HepG2 (cell line): Measurements from ENCODE around the gene INTS4. TPM values are rescaled to one million over a fixed set of nuclear protein-coding genes. Genes with fewer than 3 reads are reported as not detected.
A peak's percentile ranks its signal among the peaks of the same experiment; 100 is the strongest.

Experiments used
- GFI1 ChIP-seq: sonication (generic); formaldehyde crosslinking; IDR thresholded peaks from 2 replicates; pipeline ENCODE4 v1.5.0; 2020; ENCODE audit warnings: missing genetic modification reagents, mild to moderate bottlenecking, borderline replicate concordance
- HES4 ChIP-seq: sonication (generic); formaldehyde crosslinking; IDR thresholded peaks from 2 replicates; pipeline ENCODE4 v1.9.0; 2021; ENCODE audit warnings: mild to moderate bottlenecking, missing genetic modification reagents, borderline replicate concordance
- HMG20A ChIP-seq: IDR thresholded peaks from 2 replicates; pipeline ENCODE4 v1.6.1; 2016; ENCODE audit warnings: borderline replicate concordance
- IKZF4 ChIP-seq: sonication (generic); formaldehyde crosslinking; IDR thresholded peaks from 2 replicates; pipeline ENCODE4 v1.5.1; 2020; ENCODE audit warnings: borderline replicate concordance, mild to moderate bottlenecking, low read depth, missing genetic modification reagents; ENCODE audit errors: not compliant biosample characterization
- KDM3A ChIP-seq: IDR thresholded peaks from 2 replicates; pipeline ENCODE4 v1.6.1; 2018; ENCODE audit warnings: low read depth, missing compliant biosample characterization
- MTF1 ChIP-seq: sonication (generic); formaldehyde crosslinking; IDR thresholded peaks from 2 replicates; pipeline ENCODE4 v1.5.0; 2020; ENCODE audit warnings: missing genetic modification reagents
- PLRG1 ChIP-seq: fragments of 450-650 bp; conservative IDR thresholded peaks from 2 replicates; pipeline ENCODE4 v1.6.1; 2016
- PPARG ChIP-seq: conservative IDR thresholded peaks from 2 replicates; pipeline ENCODE4 v1.6.1; 2016; ENCODE audit warnings: missing biosample characterization, missing genetic modification reagents
- ZBTB42 ChIP-seq: sonication (generic); formaldehyde crosslinking; IDR thresholded peaks from 2 replicates; pipeline ENCODE4 v1.5.0; 2020; ENCODE audit warnings: mild to moderate bottlenecking, missing genetic modification reagents
- ZNF30 ChIP-seq: sonication (generic); formaldehyde crosslinking; IDR thresholded peaks from 2 replicates; pipeline ENCODE4 v1.5.0; 2020; ENCODE audit warnings: mild to moderate bottlenecking, missing genetic modification reagents
- ZNF468 ChIP-seq: sonication (generic); formaldehyde crosslinking; IDR thresholded peaks from 2 replicates; pipeline ENCODE4 v1.8.0; 2022; ENCODE audit warnings: mild to moderate bottlenecking, moderate library complexity, missing genetic modification reagents
- ZNF562 ChIP-seq: sonication (generic); formaldehyde crosslinking; IDR thresholded peaks from 2 replicates; pipeline ENCODE4 v1.8.0; 2022; ENCODE audit warnings: missing genetic modification reagents, borderline replicate concordance
- ZNF563 ChIP-seq: sonication (generic); formaldehyde crosslinking; IDR thresholded peaks from 2 replicates; pipeline ENCODE4 v1.8.0; 2022; ENCODE audit warnings: mild to moderate bottlenecking, moderate library complexity, missing genetic modification reagents
- ZNF570 ChIP-seq: sonication (generic); formaldehyde crosslinking; IDR thresholded peaks from 2 replicates; pipeline ENCODE4 v1.4.0; 2020; ENCODE audit warnings: mild to moderate bottlenecking, missing genetic modification reagents, borderline replicate concordance
- ZNF652 ChIP-seq: IDR thresholded peaks from 2 replicates; pipeline ENCODE4 v1.6.1; 2016; ENCODE audit warnings: low read depth, borderline replicate concordance
- polyA plus RNA-seq, 8 experiments: library from polyadenylated mRNA; depleted of rRNA in 3 of 8; stranded (reverse) in 7 of 8; unstranded in 1 of 8; fragments of >200 nt; fragmentation: Illumina TruSeq in 4 of 8; extraction: Trizol in 4 of 8; gene quantifications; 2 replicates each; pipeline versions ENCODE4 v1.2.1 to v1.2.3, GENCODE V29; 2011 to 2016; ENCODE audit warnings: low read depth in 4 of 8, missing spikeins in 1 of 8, mixed read lengths in 1 of 8; ENCODE audit not compliant: insufficient read depth in 1 of 8
- total RNA-seq, 5 experiments: library from RNA; depleted of rRNA; stranded (reverse); fragments of >200 nt; fragmentation: Illumina TruSeq; extraction: Trizol; gene quantifications; 2 replicates each; pipeline ENCODE4 v1.2.3, GENCODE V29; 2016; ENCODE audit warnings: low read depth in 1 of 5
- TF ChIP-seq, protein P1 (sequence below): IDR thresholded peaks from 2 replicates; pipeline ENCODE4 v1.6.1; 2016; ENCODE audit warnings: control low read depth
- TF ChIP-seq, protein P2 (sequence below): fragments of 450-650 bp; IDR thresholded peaks from 2 replicates; pipeline ENCODE4 v1.6.1; 2016
- TF ChIP-seq, protein P3 (sequence below): sonication (generic); formaldehyde crosslinking; IDR thresholded peaks from 2 replicates; pipeline ENCODE4 v1.4.0; 2020; ENCODE audit warnings: missing genetic modification reagents
- TF ChIP-seq, protein P4 (sequence below): sonication (generic); formaldehyde crosslinking; IDR thresholded peaks from 2 replicates; pipeline ENCODE4 v1.4.0; 2020; ENCODE audit warnings: mild to moderate bottlenecking, missing genetic modification reagents
- TF ChIP-seq, protein P5 (sequence below): IDR thresholded peaks from 2 replicates; pipeline ENCODE4 v1.6.1; 2016; ENCODE audit warnings: low read depth, borderline replicate concordance

INTS4 gene
- total and polyA plus RNA-seq, 2 of the 13 experiments (the other 11 are each of a cell fraction or from before 2014, with no cell fraction given), result 37.3 to 44.8 TPM

DNA sequence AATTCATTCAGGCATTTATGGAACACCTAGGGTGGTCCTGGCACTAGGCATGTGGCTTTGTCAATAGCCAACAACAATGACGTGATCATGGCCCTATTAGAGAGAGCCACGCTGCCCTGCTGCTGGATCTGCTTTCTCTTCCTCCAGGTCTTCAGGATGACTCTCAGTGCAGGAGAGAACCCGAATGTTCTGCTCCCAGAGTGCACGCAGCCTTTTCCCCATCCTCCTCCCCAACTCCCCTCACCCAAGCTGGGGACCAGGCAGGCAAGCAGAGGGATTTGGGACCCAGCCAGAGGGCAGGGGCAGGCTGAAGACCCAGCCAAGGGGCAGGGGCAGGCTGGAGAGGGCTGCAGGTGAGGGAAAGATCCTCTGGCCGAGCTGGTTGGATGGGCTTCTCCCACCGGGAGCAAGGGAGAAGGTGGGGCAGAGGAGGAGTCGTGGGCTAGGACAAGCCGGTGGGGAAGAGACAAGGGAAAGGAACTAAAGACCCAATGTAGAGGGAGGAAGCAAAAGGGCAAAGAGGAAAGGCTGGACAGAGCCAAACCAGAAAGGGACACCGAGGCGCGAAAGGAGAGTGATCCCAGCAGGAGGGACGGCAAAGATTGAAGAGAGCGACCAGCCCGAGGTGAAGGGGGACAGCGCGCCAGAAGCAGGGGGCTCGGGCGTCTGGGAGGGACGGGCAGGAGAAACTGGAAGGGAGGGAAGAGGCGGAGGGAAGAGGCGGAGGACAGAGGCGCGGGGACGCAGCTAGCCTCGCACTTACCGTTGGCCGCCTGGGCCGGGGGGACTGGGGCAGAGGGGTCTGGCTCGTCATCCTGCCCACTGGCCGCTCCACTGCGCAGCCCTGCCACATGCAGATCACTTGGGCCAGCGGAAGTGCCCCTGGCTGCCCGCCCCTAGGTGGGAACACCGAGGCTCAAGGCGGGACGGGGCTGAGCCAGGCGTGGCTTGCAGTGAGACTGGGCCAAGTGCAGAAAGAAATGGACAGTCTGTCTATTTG lies 28.2 kb upstream of the INTS4 start, which contains the start of gene KCTD14 (continued):
- TF ChIP-seq, protein P1, sequence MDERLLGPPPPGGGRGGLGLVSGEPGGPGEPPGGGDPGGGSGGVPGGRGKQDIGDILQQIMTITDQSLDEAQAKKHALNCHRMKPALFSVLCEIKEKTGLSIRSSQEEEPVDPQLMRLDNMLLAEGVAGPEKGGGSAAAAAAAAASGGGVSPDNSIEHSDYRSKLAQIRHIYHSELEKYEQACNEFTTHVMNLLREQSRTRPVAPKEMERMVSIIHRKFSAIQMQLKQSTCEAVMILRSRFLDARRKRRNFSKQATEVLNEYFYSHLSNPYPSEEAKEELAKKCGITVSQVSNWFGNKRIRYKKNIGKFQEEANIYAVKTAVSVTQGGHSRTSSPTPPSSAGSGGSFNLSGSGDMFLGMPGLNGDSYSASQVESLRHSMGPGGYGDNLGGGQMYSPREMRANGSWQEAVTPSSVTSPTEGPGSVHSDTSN (CRISPR knock-in tag), result no peak
- TF ChIP-seq PPARG (CRISPR knock-in tag) (no peak; the same call in 1 of the 2 replicates), ZNF30 (CRISPR knock-in tag) (no peak), GFI1 (peak; percentile 48; the same call in 1 of the 2 replicates), HMG20A (CRISPR knock-in tag) (no peak), MTF1 (CRISPR knock-in tag) (no peak), KDM3A (CRISPR knock-in tag) (no peak), ZNF563 (CRISPR knock-in tag) (peak; percentile 73; the same call in 1 of the 2 replicates), IKZF4 (CRISPR knock-in tag) (no peak), PLRG1 (no peak), ZNF562 (CRISPR knock-in tag) (no peak), ZBTB42 (no peak), ZNF468 (0 out of 2 replicates have a peak, but pooled peaks have one; percentile 67), ZNF570 (CRISPR knock-in tag) (no peak), ZNF652 (CRISPR knock-in tag) (no peak), HES4 (CRISPR knock-in tag) (no peak)
- TF ChIP-seq, protein P2, sequence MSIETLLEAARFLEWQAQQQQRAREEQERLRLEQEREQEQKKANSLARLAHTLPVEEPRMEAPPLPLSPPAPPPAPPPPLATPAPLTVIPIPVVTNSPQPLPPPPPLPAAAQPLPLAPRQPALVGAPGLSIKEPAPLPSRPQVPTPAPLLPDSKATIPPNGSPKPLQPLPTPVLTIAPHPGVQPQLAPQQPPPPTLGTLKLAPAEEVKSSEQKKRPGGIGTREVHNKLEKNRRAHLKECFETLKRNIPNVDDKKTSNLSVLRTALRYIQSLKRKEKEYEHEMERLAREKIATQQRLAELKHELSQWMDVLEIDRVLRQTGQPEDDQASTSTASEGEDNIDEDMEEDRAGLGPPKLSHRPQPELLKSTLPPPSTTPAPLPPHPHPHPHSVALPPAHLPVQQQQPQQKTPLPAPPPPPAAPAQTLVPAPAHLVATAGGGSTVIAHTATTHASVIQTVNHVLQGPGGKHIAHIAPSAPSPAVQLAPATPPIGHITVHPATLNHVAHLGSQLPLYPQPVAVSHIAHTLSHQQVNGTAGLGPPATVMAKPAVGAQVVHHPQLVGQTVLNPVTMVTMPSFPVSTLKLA, result no peak
- TF ChIP-seq, protein P3, sequence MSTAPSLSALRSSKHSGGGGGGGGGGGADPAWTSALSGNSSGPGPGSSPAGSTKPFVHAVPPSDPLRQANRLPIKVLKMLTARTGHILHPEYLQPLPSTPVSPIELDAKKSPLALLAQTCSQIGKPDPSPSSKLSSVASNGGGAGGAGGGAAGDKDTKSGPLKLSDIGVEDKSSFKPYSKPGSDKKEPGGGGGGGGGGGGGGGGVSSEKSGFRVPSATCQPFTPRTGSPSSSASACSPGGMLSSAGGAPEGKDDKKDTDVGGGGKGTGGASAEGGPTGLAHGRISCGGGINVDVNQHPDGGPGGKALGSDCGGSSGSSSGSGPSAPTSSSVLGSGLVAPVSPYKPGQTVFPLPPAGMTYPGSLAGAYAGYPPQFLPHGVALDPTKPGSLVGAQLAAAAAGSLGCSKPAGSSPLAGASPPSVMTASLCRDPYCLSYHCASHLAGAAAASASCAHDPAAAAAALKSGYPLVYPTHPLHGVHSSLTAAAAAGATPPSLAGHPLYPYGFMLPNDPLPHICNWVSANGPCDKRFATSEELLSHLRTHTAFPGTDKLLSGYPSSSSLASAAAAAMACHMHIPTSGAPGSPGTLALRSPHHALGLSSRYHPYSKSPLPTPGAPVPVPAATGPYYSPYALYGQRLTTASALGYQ, result 0 out of 2 replicates have a peak, but pooled peaks have one; percentile 12
- TF ChIP-seq, protein P4, sequence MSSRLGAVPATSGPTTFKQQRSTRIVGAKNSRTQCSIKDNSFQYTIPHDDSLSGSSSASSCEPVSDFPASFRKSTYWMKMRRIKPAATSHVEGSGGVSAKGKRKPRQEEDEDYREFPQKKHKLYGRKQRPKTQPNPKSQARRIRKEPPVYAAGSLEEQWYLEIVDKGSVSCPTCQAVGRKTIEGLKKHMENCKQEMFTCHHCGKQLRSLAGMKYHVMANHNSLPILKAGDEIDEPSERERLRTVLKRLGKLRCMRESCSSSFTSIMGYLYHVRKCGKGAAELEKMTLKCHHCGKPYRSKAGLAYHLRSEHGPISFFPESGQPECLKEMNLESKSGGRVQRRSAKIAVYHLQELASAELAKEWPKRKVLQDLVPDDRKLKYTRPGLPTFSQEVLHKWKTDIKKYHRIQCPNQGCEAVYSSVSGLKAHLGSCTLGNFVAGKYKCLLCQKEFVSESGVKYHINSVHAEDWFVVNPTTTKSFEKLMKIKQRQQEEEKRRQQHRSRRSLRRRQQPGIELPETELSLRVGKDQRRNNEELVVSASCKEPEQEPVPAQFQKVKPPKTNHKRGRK (CRISPR knock-in tag), result no peak
- TF ChIP-seq, protein P5, sequence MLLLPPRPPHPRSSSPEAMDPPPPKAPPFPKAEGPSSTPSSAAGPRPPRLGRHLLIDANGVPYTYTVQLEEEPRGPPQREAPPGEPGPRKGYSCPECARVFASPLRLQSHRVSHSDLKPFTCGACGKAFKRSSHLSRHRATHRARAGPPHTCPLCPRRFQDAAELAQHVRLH, result no peak
